Sciatic nerve (tissue), 2 donors: ENCODE data around the gene WDR12. TPM values are rescaled to one million over a fixed set of nuclear protein-coding genes. Genes with fewer than 3 reads are reported as not detected.
"Not testable (repeated sequence)": the region's sequence is repeated elsewhere in the genome, so short reads cannot be mapped to it uniquely, and the experiment has no call there.

Source experiments
- ATAC-seq: fragments of 200-7000 bp; cut with Tn5 transposase; one replicate; pipeline ENCODE4 v1.9.1; 2020; ENCODE audit warnings: mild to moderate bottlenecking, moderate library complexity
- DNase-seq: peaks from one replicate; pipeline ENCODE4 v3.0.0-alpha.2; 2020; ENCODE audit warnings: low spot score
- intact Hi-C: fragments of 100-400 bp; cut with DNase I; formaldehyde crosslinking; loops from one replicate; pipeline ENCODE4 v1.14.2; 2022
- total RNA-seq: library from RNA; stranded (reverse); fragmentation: NEBNext Ultra II Directional; extraction: Animal tissue kit (Norgen Biotek cat#: 25700); gene quantifications from one replicate; pipeline ENCODE4 v1.2.1, GENCODE V29; 2021
- donor health status: DM: no; HTN: no; CAD: no.
- donor health status: DM: no; HTN: no; CAD: no.

Gene WDR12
- total RNA-seq, 1 donor from 2014 or later, result 24.2 TPM

GRCh38 chr2:202908186-202908585, 3.3 kb downstream of the WDR12 start:
- DNase-seq (no peak), ATAC-seq (no peak)
- intact Hi-C loops, result no loop called here

- DNase-seq, result not testable (repeated sequence)
These were observed 6.0 kb downstream of the WDR12 start for GRCh38 chr2:202905507-202905906.

GRCh38 chr2:202885190-202885589, 26.3 kb downstream of the WDR12 start:
- intact Hi-C loops, result no loop called here
- DNase-seq (no peak), ATAC-seq (no peak)

More at GRCh38 chr2:202905507-202905906, 6.0 kb downstream of the WDR12 start:
- ATAC-seq, intact Hi-C loops: not testable (repeated sequence)

GRCh38 chr2:202883987-202884675, 27.3 kb downstream of the WDR12 start:
- ATAC-seq (no peak), DNase-seq (no peak)
- intact Hi-C loops, result no loop called here

- no peak for DNase-seq
- intact Hi-C loops, result no loop called here
- ATAC-seq, result no peak
These were observed 29.9 kb downstream of the WDR12 start for GRCh38 chr2:202881570-202881969.

GRCh38 chr2:202877699-202878098, 33.8 kb downstream of the WDR12 start:
- intact Hi-C loops, result no loop called here
- ATAC-seq (no peak), DNase-seq (no peak)

GRCh38 chr2:202871300-202872141, 40.0 kb downstream of the WDR12 start, which contains the start of gene ICA1L:
Gene ICA1L (minus strand): TSS chr2:202871766. CDS start chr2:202829009, 42,757 bp downstream.
- ATAC-seq (peak; percentile 92), DNase-seq (peak; percentile 81)
- intact Hi-C loops, result no loop called here

- ATAC-seq, result peak; percentile 85
- peak; percentile 78 for DNase-seq
- intact Hi-C loops, result no loop called here
These were observed 40.8 kb downstream of the WDR12 start for GRCh38 chr2:202870431-202871299.

GRCh38 chr2:202861987-202862386, 49.5 kb downstream of the WDR12 start:
- intact Hi-C loops, result no loop called here
- no peak for DNase-seq
- ATAC-seq, result no peak

- DNase-seq (no peak), ATAC-seq (no peak)
- intact Hi-C loops, result no loop called here
These were observed 52.9 kb downstream of the WDR12 start for GRCh38 chr2:202858601-202859000.

GRCh38 chr2:202849343-202849742, 62.1 kb downstream of the WDR12 start:
- DNase-seq, intact Hi-C loops, ATAC-seq: not testable (repeated sequence)

GRCh38 chr2:202848813-202849212, 62.7 kb downstream of the WDR12 start:
- DNase-seq, result no peak
- no peak for ATAC-seq
- intact Hi-C loops, result no loop called here

GRCh38 chr2:202847693-202848524, 63.6 kb downstream of the WDR12 start:
- DNase-seq (no peak), ATAC-seq (no peak)
- intact Hi-C loops, result no loop called here

GRCh38 chr2:202844656-202845055, 66.8 kb downstream of the WDR12 start:
- intact Hi-C loops, result no loop called here
- no peak for ATAC-seq
- no peak for DNase-seq

- intact Hi-C loops, result no loop called here
- ATAC-seq, result no peak
These were observed 68.8 kb downstream of the WDR12 start for GRCh38 chr2:202842690-202843089.

GRCh38 chr2:202841090-202841867, 70.2 kb downstream of the WDR12 start:
- DNase-seq (no peak), ATAC-seq (no peak)
- intact Hi-C loops, result no loop called here

More at GRCh38 chr2:202842690-202843089, 68.8 kb downstream of the WDR12 start:
- no peak for DNase-seq
